ENCODE data around the gene STARD8.

GRCh38 chrX:68648960-68649359 is 1.5 kb downstream of the STARD8 start:
- TF ChIP-seq MAX (IDR thresholded peaks at IDR 0.05; ENCODE audit: insufficient read depth, insufficient read length) (no peak), CTCF (IDR thresholded peaks at IDR 0.05; ENCODE audit: extremely low read depth in 1 of 2, insufficient read depth in 1 of 2, low read depth in 1 of 2, low read length in 2 of 2) (no peak), POLR2AphosphoS5 (IDR thresholded peaks at IDR 0.05; ENCODE audit: insufficient read depth, low read depth, low read length) (no peak), EZH2 (IDR thresholded peaks at IDR 0.05; ENCODE audit: borderline replicate concordance, low read depth, low read length, severe bottlenecking) (no peak), MYC (IDR thresholded peaks at IDR 0.05; ENCODE audit: low read depth, low read length) (no peak), POLR2A (IDR thresholded peaks at IDR 0.05; ENCODE audit: low read depth, low read length) (no peak), FOS (IDR thresholded peaks at IDR 0.05; ENCODE audit: borderline replicate concordance, insufficient read depth, low read length) (no peak), GATA2 (IDR thresholded peaks at IDR 0.05; ENCODE audit: insufficient read depth, insufficient read length, low read depth, low read length) (no peak)
